HG03159 (cell line): ENCODE measurements around the gene PTGS1.
"Not testable (repeated sequence)": the region's sequence is repeated elsewhere in the genome, so short reads cannot be mapped to it uniquely, and the experiment has no call there.

Experiments used
- ATAC-seq: cut with Tn5 transposase; IDR thresholded peaks from one replicate; pipeline ENCODE4 v1.9.1; 2021; ENCODE audit warnings: mild to moderate bottlenecking, moderate library complexity; ENCODE audit not compliant: unreplicated experiment

Gene PTGS1

GRCh38 chr9:122346478-122347347, 24.1 kb upstream of the PTGS1 start:
- ATAC-seq = no peak

- no peak for ATAC-seq
These were observed 23.2 kb upstream of the PTGS1 start for GRCh38 chr9:122347348-122348287.

GRCh38 chr9:122348288-122348777, 22.5 kb upstream of the PTGS1 start:
- no peak for ATAC-seq

- no peak for ATAC-seq
These were observed 22.0 kb upstream of the PTGS1 start for GRCh38 chr9:122348791-122349190.

GRCh38 chr9:122349201-122349600, 21.6 kb upstream of the PTGS1 start:
- no peak for ATAC-seq

GRCh38 chr9:122350577-122351355, 20.1 kb upstream of the PTGS1 start:
- ATAC-seq = peak; percentile 78

- no peak for ATAC-seq
These were observed 16.2 kb upstream of the PTGS1 start for GRCh38 chr9:122354536-122355199.

- no peak for ATAC-seq
These were observed 15.4 kb upstream of the PTGS1 start for GRCh38 chr9:122355336-122355875.

GRCh38 chr9:122356627-122357026, 14.2 kb upstream of the PTGS1 start:
- ATAC-seq = no peak

GRCh38 chr9:122360891-122361290, 9.9 kb upstream of the PTGS1 start:
- no peak for ATAC-seq

GRCh38 chr9:122363131-122363530, 7.7 kb upstream of the PTGS1 start:
- not testable (repeated sequence) for ATAC-seq

GRCh38 chr9:122364117-122364782, 6.6 kb upstream of the PTGS1 start:
- ATAC-seq = no peak

- no peak for ATAC-seq
These were observed 6.1 kb upstream of the PTGS1 start for GRCh38 chr9:122364783-122365150.

- no peak for ATAC-seq
These were observed 4.7 kb upstream of the PTGS1 start for GRCh38 chr9:122366074-122366660.

GRCh38 chr9:122367065-122367464, 3.8 kb upstream of the PTGS1 start:
- no peak for ATAC-seq

- ATAC-seq = no peak
These were observed 2.9 kb upstream of the PTGS1 start for GRCh38 chr9:122367774-122368460.

GRCh38 chr9:122368642-122369041, 2.2 kb upstream of the PTGS1 start:
- no peak for ATAC-seq

GRCh38 chr9:122370303-122370702, 521 bp upstream of the PTGS1 start:
- peak; percentile 39 for ATAC-seq
